Gastroesophageal sphincter (tissue), 3 donors: ENCODE measurements around the gene CORO6.
A peak's percentile ranks its signal among the peaks of the same experiment; 100 is the strongest.

Experiments
- POLR2A ChIP-seq, 2 donors: fragments of 450-650 bp; IDR thresholded peaks; one replicate each; pipeline ENCODE4 v1.6.1; 2017; ENCODE audit warnings: antibody characterized with exemption in 2 of 2, mild to moderate bottlenecking in 2 of 2, moderate library complexity in 1 of 2
- POLR2AphosphoS5 ChIP-seq: sonication (generic); formaldehyde crosslinking; IDR thresholded peaks from one replicate; pipeline ENCODE4 v1.6.1; 2017; ENCODE audit warnings: antibody characterized with exemption
- TF ChIP-seq, protein P1 (sequence below), 4 experiments: fragments of 200-600 bp in 2 of 4; fragments of 450-650 bp in 2 of 4; sonication (generic) in 1 of 4; IDR thresholded peaks; one replicate each; pipeline ENCODE4 v1.5.1; 2017 to 2019; ENCODE audit warnings: antibody characterized with exemption in 4 of 4, mild to moderate bottlenecking in 2 of 4, moderate library complexity in 2 of 4

DNA sequence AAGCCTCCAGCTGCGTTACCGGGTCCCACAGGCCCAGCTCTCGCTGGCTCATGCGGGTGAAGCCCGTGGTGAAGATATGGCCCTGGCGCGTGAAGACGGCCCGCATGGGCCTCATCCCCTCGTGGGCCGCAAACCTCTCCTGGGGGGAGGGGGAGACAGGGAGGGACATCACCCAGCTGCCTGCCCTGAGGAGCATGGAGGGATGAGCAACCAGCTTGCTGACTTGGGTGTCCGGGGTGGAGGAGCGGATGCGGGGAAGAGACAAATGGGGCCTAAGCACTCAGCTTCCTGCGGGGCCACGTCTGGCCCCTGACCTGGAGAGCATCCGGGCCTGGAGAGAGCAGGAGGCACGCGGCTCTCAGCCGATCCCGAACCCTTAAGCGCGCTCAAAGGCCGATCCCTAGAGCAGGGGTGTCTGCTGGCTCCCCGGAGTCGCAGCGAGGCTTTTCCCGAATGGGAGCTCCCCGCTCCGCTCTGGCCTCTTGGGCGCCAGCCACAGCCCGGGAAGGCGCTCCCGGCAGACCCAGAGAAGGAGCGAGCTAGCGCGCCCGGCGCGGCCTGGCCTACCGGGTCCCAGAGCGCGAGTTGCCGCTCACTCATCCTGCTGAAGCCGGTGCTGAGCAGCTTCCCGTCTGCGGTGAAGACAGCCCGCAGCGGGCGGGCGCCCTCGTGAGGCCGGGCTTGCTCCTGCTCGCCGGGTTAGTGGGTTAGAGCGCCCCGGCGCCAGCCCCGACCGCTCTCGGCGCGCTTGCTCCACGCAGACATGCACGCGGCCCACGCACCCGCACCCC lies 5.0 kb downstream of the CORO6 start:
- TF ChIP-seq, protein P1, sequence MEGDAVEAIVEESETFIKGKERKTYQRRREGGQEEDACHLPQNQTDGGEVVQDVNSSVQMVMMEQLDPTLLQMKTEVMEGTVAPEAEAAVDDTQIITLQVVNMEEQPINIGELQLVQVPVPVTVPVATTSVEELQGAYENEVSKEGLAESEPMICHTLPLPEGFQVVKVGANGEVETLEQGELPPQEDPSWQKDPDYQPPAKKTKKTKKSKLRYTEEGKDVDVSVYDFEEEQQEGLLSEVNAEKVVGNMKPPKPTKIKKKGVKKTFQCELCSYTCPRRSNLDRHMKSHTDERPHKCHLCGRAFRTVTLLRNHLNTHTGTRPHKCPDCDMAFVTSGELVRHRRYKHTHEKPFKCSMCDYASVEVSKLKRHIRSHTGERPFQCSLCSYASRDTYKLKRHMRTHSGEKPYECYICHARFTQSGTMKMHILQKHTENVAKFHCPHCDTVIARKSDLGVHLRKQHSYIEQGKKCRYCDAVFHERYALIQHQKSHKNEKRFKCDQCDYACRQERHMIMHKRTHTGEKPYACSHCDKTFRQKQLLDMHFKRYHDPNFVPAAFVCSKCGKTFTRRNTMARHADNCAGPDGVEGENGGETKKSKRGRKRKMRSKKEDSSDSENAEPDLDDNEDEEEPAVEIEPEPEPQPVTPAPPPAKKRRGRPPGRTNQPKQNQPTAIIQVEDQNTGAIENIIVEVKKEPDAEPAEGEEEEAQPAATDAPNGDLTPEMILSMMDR (IDR thresholded peaks at IDR 0.05): peak in 3 of 4 experiments; percentile 47 to 76 (median 68)
- TF ChIP-seq POLR2A (IDR thresholded peaks at IDR 0.05): no peak
- no peak for TF ChIP-seq POLR2AphosphoS5
